HL-60 (cell line): ENCODE data around the gene DUOXA2.

ENCODE experiments used
- DNase-seq, 2 experiments: peaks; one replicate each; pipeline ENCODE4 v3.0.0-alpha.2; 2010 to 2020; ENCODE audit warnings: low read depth in 1 of 2, low spot score in 1 of 2
- H3K27ac ChIP-seq: fragments of 250-450 bp; sonication (Bioruptor Pico); replicated peaks from 2 replicates; pipeline ENCODE4 v1.5.1; 2020; ENCODE audit warnings: mild to moderate bottlenecking, moderate library complexity
- H3K27me3 ChIP-seq: fragments of 250-450 bp; sonication (Bioruptor Pico); 2 replicates; pipeline ENCODE4 v1.5.1; 2021; ENCODE audit warnings: mild to moderate bottlenecking, moderate library complexity; ENCODE audit not compliant: insufficient read depth, poor library complexity, severe bottlenecking
- H3K4me3 ChIP-seq: replicated peaks from 2 replicates; pipeline ENCODE4 v1.5.1; 2011; ENCODE audit warnings: mild to moderate bottlenecking, control low read depth, low read length; ENCODE audit not compliant: insufficient read depth
- CTCF ChIP-seq: IDR thresholded peaks from one replicate; pipeline ENCODE4 v1.5.1; 2011; ENCODE audit warnings: low read length, control low read depth, inconsistent platforms; ENCODE audit not compliant: insufficient read depth
- GABPA ChIP-seq: IDR thresholded peaks from 2 replicates; pipeline ENCODE4 v1.6.1; 2012; ENCODE audit warnings: low read depth
- POLR2AphosphoS5 ChIP-seq: IDR thresholded peaks from 2 replicates; pipeline ENCODE4 v1.6.1; 2012; ENCODE audit warnings: low read depth
- REST ChIP-seq: IDR thresholded peaks from 2 replicates; pipeline ENCODE4 v1.6.1; 2012; ENCODE audit warnings: low read depth; ENCODE audit not compliant: insufficient replicate concordance
- SPI1 ChIP-seq: IDR thresholded peaks from 2 replicates; pipeline ENCODE4 v1.6.1; 2012; ENCODE audit warnings: low read depth, mild to moderate bottlenecking, borderline replicate concordance

Gene DUOXA2

GRCh38 chr15:45150997-45151396, 36.9 kb downstream of the DUOXA2 start:
- no peak overlapping the region for H3K27ac ChIP-seq
- no peak for TF ChIP-seq SPI1
- TF ChIP-seq POLR2AphosphoS5 = no peak
- no peak for TF ChIP-seq REST
- DNase-seq = no peak
- H3K4me3 ChIP-seq = no peak overlapping the region
- no peaks in the 10 kb centered on the region for H3K27me3 ChIP-seq

- no peak overlapping the region for H3K27ac ChIP-seq
- no peaks in the 10 kb centered on the region for H3K27me3 ChIP-seq
- DNase-seq = no peak
- TF ChIP-seq CTCF = no peak
- no peak for TF ChIP-seq POLR2AphosphoS5
- no peak for TF ChIP-seq SPI1
- no peak for TF ChIP-seq REST
- TF ChIP-seq GABPA = no peak
- no peak overlapping the region for H3K4me3 ChIP-seq
Observed at GRCh38 chr15:45151998-45152828, 38.1 kb downstream of the DUOXA2 start.

GRCh38 chr15:45155739-45156138, 41.6 kb downstream of the DUOXA2 start:
- no peak for DNase-seq
- no peak overlapping the region for H3K27ac ChIP-seq

More at GRCh38 chr15:45155739-45156138, 41.6 kb downstream of the DUOXA2 start:
- TF ChIP-seq REST = no peak
- no peak for TF ChIP-seq POLR2AphosphoS5
- no peak for TF ChIP-seq GABPA
- TF ChIP-seq SPI1 = no peak
- TF ChIP-seq CTCF = no peak
- H3K4me3 ChIP-seq = no peak overlapping the region
- H3K27me3 ChIP-seq = no peaks in the 10 kb centered on the region
